ENCODE results near the gene EXOC8. TPM values are rescaled to one million over a fixed set of nuclear protein-coding genes. Genes with fewer than 3 reads are reported as not detected.

EXOC8 gene, protein sequence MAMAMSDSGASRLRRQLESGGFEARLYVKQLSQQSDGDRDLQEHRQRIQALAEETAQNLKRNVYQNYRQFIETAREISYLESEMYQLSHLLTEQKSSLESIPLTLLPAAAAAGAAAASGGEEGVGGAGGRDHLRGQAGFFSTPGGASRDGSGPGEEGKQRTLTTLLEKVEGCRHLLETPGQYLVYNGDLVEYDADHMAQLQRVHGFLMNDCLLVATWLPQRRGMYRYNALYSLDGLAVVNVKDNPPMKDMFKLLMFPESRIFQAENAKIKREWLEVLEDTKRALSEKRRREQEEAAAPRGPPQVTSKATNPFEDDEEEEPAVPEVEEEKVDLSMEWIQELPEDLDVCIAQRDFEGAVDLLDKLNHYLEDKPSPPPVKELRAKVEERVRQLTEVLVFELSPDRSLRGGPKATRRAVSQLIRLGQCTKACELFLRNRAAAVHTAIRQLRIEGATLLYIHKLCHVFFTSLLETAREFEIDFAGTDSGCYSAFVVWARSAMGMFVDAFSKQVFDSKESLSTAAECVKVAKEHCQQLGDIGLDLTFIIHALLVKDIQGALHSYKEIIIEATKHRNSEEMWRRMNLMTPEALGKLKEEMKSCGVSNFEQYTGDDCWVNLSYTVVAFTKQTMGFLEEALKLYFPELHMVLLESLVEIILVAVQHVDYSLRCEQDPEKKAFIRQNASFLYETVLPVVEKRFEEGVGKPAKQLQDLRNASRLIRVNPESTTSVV
- 7.7 and 9.9 TPM in 2 replicates for total RNA-seq (2014; rRNA removed; shearing (Covaris generic); ENCODE audit: low replicate concordance)

DNA sequence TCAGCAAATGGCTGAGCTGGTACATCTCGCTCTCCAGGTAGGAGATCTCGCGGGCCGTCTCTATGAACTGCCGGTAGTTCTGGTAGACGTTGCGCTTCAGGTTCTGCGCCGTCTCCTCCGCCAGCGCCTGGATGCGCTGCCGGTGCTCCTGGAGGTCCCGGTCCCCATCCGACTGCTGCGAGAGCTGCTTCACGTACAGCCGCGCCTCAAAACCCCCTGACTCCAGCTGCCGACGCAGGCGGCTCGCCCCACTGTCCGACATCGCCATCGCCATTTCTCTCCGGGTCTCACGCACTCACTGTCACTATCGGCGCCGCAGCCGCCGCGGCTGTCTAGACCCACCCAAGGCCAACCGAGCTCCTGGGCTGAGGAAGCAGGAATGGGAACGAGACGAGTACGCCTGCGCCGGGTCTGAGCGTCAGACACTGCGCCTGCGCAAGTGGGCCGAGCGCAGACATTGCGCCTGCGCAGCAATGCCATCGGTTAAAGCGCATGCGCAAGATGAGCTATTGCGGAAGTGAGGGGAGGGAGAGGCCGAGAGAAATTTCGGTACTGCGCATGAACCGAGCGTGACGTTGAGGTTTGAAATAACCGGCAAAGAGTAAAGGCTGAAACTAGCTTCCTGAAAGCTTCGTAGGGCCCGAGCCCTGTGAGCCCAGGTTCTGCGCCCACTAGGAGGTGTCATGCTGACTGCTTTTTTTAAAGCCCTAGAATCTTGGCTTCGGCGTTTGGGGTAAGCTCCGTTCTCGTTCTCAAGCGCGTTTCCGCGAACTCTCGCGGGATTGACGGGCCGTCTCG lies at the start of gene EXOC8:
Gene EXOC8 (minus strand): TSS at position 381 of the 798 bp plus-strand sequence. CDS start 107 bp downstream, at position 274.
- in situ Hi-C loops (cut with HindIII; ENCODE audit: low pct_unique_long_range_greater_than_20kb, low sequenced_read_pairs) = no loop called here
- peak; percentile 98 for DNase-seq (ENCODE audit: low read depth)

DNA sequence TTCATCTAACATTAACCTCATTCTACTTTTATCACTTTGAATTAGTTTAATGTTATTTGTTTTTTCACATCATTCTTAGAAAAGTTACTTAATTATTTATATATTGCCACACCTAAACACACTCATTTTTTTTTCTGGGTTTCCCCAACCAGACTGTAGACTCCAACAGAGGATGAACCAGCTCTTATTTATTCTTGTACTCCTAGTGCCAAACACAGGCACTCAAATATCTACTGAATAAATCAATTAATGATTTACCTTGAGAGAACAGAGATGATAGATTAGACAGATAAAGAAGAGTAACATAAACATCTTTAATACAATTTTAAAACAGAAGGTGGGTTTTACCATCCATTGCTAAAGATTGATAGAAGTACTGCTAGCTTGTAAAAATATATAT lies 48.8 kb upstream of the EXOC8 start:
- no peak for DNase-seq (ENCODE audit: low read depth)
- in situ Hi-C loops (cut with HindIII; ENCODE audit: low pct_unique_long_range_greater_than_20kb, low sequenced_read_pairs) = no loop called here

DNA sequence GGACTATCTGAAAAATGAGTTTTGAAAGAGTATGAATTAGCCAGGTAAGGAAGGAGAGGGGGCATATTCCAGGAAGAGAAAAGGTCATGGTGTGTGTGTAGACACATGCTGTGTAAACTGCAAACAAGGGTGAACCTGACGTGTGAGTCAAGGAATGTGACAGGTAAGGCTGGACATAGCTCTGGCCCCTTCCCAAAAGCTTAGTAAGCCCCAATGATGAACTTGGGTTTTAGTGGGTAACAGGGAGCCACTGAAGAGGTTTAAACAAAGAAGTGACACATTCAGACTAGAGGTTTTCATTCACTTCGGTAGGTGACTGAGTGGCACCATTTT lies 47.7 kb upstream of the EXOC8 start:
- DNase-seq (ENCODE audit: low read depth) = no peak

DNA sequence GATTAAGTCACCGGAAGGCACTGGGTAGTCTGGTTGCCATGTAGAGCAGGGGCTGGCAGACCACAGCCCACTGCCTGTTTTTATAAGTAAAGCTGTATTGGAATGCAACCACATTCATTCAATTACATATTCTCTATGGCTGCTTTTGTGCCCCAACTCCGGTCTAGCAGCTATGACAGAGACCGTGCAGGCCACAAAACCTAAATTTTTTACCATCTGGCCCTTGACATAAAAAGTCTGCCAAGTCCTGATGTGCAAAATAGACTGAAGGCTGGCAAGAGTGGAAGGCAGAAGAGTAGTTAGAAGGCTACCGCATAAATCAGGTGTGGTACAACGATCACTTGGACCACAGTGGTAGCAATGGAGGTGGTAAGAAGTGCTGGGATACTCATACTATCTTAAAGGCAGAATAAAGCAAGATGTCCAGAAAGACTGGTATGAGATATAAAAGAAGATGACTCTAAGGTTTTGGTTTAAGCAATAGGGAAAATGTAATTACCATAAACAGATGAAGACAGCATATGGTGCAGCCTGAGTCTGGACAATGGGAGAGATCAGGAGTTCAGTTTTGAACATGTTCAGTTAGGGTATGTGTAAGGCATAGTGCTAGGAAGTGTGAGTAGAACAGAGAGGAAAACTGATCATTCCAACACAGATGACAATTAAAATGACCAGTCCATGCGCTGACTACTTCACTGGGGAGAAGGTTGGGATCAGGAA lies 47.2 kb upstream of the EXOC8 start:
- in situ Hi-C loops (cut with HindIII; ENCODE audit: low pct_unique_long_range_greater_than_20kb, low sequenced_read_pairs) = no loop called here
- no peak for DNase-seq (ENCODE audit: low read depth)

More for the DNA sequence above, 47.7 kb upstream of the EXOC8 start:
- in situ Hi-C loops (cut with HindIII; ENCODE audit: low pct_unique_long_range_greater_than_20kb, low sequenced_read_pairs) = no loop called here

DNA sequence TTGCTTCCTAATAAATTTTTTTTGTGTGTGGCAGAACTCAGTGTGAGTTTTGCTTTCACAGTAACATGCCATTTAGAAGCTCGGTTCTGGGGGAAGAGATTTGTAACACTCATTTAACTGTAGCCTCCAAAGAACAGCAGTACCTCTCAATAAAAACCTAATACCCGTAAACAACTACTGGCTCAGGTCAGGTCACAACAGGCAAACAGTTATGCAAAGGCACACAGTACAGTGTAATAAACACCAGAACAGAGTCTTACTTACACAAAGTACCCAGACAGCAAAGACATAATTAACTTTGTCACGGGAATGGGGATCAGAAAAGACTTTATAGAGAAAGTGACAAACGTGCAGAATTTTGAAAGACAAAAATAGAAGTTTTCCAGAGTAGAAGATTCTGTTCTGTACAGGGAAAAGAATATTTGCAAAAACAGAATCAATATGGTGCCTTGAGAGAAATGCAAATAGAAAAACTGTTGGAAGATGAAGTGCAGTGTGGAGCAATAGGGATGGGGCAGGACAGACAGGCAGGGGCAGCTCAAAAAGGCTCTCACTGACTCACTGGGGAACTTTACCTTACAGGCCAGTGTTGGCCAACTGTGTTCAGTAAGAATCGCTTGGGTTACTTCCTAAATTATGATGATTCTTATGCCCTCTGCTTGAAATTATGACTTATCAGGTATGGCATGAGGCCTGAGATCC lies 45.7 kb upstream of the EXOC8 start:
- in situ Hi-C loops (cut with HindIII; ENCODE audit: low pct_unique_long_range_greater_than_20kb, low sequenced_read_pairs) = no loop called here
- no peak for DNase-seq (ENCODE audit: low read depth)

DNA sequence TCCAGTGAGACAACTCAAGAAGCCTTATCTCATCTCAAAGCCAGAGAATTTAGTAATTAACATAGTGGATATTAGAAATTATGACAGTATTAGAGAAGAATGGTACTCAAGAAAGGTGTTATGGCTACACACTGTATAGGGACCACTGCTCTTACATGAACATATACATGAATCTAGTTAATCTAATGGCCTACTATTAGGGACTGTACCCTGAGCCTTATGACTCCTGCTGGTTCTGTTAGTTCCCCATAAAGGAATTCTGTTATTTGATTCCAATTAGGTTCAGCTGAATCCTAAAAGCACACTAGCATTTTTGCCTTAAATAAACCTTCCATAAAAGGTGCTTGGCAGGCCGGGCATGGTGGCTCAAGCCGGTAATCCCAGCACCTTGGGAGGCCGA lies 44.8 kb upstream of the EXOC8 start:
- in situ Hi-C loops (cut with HindIII; ENCODE audit: low pct_unique_long_range_greater_than_20kb, low sequenced_read_pairs) = no loop called here
- no peak for DNase-seq (ENCODE audit: low read depth)

DNA sequence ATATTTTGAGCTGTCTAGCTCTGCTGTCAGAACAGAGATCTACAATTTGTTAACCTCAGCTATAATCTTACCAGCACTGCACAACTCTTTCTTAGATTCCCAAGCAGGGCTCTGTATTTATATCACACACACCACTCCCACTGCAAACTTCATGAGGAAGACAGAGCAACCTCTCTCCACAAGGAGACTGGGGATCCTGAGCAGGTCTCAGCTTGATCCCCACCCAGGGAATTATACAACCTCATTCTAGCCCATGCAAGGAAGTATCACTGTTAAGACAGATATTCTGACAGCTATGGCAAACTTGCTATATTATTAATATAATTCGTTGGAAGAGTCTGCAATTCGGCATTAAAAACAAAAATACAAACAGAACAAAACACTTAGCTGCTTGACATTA lies 44.1 kb upstream of the EXOC8 start:
- no peak for DNase-seq (ENCODE audit: low read depth)
- in situ Hi-C loops (cut with HindIII; ENCODE audit: low pct_unique_long_range_greater_than_20kb, low sequenced_read_pairs) = no loop called here

DNA sequence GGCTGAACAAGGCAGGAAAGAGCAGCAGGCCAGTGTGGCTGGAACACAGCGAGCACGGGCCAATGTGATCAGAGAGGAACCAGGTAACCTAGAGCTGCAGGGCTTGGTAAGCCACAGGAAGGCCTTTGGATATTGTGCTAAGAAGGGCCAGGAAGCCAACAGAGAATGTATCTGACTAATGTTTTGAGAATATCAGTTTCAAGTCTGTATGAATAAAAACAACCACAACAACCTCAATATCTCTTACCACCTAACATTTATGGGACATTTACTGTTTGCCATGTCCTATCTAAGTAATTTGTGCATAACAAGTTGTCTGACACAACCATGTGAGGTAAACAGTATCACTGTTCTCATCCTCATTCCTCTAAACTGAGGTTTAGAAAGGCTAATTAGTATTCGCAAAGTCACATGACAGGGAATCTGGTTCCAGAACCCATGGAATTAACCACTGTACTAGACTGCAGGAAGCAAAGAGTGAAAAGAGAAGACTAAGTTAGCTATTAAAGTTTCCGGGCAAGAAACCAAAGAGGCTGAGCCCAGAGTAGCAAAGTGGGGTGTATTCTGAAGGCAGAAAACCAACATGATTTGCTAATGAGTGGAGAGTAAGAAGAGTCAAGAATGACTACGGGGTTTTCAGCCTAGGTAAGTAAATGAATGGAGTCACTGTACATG lies 39.4 kb upstream of the EXOC8 start:
- peak; percentile 79 for DNase-seq (ENCODE audit: low read depth)
- in situ Hi-C loops (cut with HindIII; ENCODE audit: low pct_unique_long_range_greater_than_20kb, low sequenced_read_pairs) = no loop called here

DNA sequence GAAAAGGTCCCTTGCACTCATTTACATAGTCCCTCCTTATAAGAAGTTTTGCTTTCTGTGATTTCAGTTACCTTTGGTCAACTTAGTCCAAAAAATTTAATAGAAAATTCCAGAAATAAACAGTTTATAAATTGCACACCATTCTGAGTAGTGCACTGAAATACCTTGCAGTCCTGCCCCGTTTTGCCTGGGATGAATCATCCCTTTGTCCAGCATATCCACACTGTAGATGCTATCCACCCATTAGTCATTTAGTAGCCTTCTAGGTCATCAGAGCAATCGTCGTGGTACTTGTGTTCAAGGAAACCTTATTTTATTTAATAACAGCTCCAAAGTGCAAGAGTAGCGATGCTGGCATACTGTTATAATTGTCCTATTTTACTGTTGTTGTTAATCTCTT lies 38.4 kb upstream of the EXOC8 start:
- DNase-seq (ENCODE audit: low read depth) = no peak

DNA sequence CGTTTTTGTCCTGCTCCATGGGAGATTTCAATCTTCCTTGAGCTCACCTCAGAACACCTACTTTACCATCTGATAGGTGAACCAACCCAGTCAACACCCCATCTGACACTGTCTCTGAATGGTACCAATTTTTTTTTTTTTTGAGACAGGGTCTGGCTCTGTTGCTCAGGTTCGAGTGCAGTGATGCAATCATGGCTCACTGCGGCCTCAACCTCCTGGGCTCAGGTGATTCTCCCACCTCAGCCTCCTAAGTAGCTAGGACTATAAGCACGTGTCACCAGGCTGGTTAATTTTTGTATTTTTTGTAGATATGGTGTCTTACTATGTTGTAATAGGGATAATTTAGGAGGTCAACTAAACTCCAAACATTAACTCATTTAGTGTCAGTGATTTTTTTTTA lies 36.7 kb upstream of the EXOC8 start:
- in situ Hi-C loops (cut with HindIII; ENCODE audit: low pct_unique_long_range_greater_than_20kb, low sequenced_read_pairs) = no loop called here
- DNase-seq (ENCODE audit: low read depth) = no peak

More for the DNA sequence above, 38.4 kb upstream of the EXOC8 start:
- in situ Hi-C loops (cut with HindIII; ENCODE audit: low pct_unique_long_range_greater_than_20kb, low sequenced_read_pairs) = no loop called here

DNA sequence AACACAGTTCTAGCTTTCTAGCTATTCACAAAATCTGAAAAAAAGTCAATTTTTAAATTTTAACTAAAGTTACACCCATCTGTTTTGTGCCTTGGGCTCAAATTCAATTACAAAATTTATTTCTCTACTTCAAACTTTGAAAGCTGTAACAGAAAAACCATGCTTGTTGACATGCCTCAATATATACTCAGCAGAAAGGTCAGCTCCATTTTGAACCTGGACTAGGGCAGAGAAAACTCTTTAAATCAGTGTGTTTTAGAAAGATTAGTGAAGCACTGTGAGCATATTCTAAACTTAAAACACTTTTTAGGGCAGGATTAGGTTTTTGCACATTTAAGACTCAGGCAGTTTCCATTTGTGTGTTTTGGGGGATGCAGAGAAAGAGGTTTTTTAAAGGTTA lies 34.8 kb upstream of the EXOC8 start:
- in situ Hi-C loops (cut with HindIII; ENCODE audit: low pct_unique_long_range_greater_than_20kb, low sequenced_read_pairs) = no loop called here
- no peak for DNase-seq (ENCODE audit: low read depth)

DNA sequence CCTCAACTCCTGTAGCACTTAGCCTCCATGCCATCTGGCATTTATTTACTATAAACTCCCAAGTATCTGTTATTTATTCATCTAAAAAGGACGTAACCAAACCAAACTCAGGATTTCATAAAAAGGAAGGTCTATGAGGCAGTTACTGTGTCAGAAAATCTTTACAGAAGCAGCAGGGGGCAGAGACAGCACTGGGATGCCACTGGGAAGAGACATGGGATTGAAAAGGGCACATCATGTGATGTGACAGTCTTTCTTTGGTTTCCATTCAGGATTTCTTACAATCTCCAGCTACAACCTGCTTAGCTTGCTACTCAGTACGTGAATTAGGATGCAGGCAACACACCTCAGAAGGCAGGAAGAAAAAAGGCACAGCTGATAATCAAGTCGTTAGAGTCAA lies 31.6 kb upstream of the EXOC8 start:
- DNase-seq (ENCODE audit: low read depth) = no peak
- in situ Hi-C loops (cut with HindIII; ENCODE audit: low pct_unique_long_range_greater_than_20kb, low sequenced_read_pairs) = no loop called here

DNA sequence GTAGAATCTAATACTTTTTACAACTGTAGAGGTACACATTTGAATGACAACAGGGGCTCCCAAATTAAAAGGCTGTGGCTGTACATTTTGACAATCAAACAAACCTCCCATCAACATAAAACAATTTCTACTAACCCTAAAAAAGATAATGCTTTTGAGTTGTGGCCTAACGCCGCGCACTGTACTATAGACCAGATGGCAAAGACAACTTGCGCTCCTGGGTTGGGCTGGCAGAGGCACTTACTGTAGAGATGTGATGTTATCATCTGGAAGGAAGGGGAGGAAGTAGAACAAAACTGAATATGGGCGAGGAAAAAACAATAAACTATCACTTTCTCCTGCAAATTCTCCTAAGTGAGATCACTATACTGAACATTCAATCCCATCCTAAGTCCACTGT lies 26.5 kb upstream of the EXOC8 start:
- in situ Hi-C loops (cut with HindIII; ENCODE audit: low pct_unique_long_range_greater_than_20kb, low sequenced_read_pairs) = no loop called here
- DNase-seq (ENCODE audit: low read depth) = no peak

DNA sequence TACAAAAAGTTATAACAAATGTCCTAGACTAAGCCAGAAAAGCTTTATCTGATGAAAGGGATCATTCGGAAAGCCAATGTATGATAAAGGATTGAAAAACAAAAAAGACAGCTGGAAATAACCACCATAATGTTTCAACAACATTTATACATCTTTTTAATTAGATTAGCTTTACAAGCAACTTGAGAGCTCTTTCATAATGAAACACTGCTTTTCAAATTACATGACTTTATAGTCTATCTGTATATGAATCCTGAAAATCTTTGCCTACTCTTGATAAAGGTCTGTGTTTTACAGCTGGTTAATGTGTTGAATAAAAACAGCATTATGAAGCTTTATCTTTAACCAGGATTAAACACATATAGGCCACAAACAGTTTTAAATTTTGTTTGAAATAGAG lies 26.0 kb upstream of the EXOC8 start:
- in situ Hi-C loops (cut with HindIII; ENCODE audit: low pct_unique_long_range_greater_than_20kb, low sequenced_read_pairs) = no loop called here
- DNase-seq (ENCODE audit: low read depth) = no peak

DNA sequence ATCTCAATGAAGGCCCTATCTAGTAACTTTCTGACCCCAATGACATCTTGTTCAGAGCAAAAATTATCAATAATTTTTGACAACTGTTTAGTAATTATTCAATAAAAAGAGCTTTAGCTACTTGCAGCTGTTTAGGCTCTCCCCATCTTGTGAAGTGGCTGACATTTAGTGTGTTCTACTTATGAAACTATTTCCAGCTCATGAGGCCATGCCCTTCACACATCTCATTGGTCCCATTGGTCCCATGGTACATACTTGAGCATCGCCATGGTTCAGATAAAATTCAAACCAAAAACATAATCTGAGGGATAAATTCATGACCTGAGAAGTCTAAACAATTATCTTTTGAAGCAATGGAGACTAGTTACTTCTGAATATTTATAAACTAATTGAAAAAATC lies 24.7 kb upstream of the EXOC8 start:
- no peak for DNase-seq (ENCODE audit: low read depth)
- in situ Hi-C loops (cut with HindIII; ENCODE audit: low pct_unique_long_range_greater_than_20kb, low sequenced_read_pairs) = no loop called here

DNA sequence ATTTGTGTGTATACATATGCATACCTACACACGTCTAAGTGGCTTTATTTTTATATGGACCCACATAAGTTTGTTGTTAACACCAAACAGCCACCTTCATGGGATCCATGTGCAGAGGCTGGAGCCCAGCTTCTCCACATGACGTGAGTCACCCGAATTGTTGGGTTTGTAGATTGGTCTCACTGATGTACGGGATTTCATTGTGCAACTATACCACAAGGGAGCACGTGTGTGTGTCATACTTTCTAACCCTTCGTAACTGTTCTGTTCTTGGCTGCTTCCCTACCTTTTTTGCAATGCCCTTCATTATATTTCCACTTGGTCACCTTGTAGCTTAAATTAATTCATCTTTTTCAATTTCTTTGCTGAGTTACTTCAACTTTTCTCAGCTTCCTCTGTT lies 21.5 kb upstream of the EXOC8 start:
- in situ Hi-C loops (cut with HindIII; ENCODE audit: low pct_unique_long_range_greater_than_20kb, low sequenced_read_pairs) = no loop called here

DNA sequence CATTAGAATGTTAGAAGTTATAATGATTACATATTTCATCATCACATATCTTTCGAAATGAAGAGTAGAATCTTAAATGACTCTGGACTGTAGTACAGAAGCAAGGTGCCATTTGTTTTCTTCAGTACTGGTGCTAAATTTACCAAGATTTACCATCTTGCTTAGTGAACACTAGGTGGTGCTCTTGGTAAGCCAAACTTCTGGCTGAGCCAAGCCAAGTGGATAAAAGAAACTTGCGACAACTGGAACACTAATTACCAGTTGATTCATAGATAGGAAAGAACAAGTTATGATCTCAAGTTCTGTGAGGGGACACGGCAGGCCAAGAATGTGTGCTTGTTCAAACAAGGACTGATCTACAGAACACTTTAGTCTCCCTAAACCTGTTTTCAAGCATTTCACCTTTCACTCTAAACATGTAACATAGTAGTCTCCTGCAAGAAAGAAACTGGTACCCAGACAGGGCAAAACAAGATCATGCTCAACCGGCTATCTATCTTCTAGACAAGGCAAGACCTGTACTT lies 20.2 kb upstream of the EXOC8 start:
- DNase-seq (ENCODE audit: low read depth) = peak; percentile 64
- in situ Hi-C loops (cut with HindIII; ENCODE audit: low pct_unique_long_range_greater_than_20kb, low sequenced_read_pairs) = no loop called here

More for the DNA sequence above, 21.5 kb upstream of the EXOC8 start:
- DNase-seq (ENCODE audit: low read depth) = no peak
